KBM-7 (cell line): ENCODE data around the gene MED26.

Experiments used
- DNase-seq: peaks from one replicate; pipeline ENCODE4 v3.0.0-alpha.2; 2015
- in situ Hi-C: fragments of 300-500 bp; cut with MboI; formaldehyde crosslinking; loops from 2 replicates; pipeline ENCODE4 v1.14.3; 2020; ENCODE audit warnings: low sequenced_read_pairs, low pct_unique_long_range_greater_than_20kb, mixed read lengths

MED26 gene

GRCh38 chr19:16595097-16595496 is 32.9 kb downstream of the MED26 start:
- no peak for DNase-seq
- in situ Hi-C loops: no loop called here

- in situ Hi-C loops: no loop called here
- DNase-seq: no peak
These were observed 33.3 kb downstream of the MED26 start for GRCh38 chr19:16594681-16595091.

GRCh38 chr19:16594131-16594586 is 33.8 kb downstream of the MED26 start:
- in situ Hi-C loops: no loop called here
- peak; percentile 73 for DNase-seq

GRCh38 chr19:16593181-16593580 is 34.8 kb downstream of the MED26 start:
- DNase-seq: no peak
- in situ Hi-C loops: no loop called here

GRCh38 chr19:16591803-16592556 is 36.0 kb downstream of the MED26 start:
- in situ Hi-C loops: no loop called here
- no peak for DNase-seq

GRCh38 chr19:16590876-16591802 is 36.9 kb downstream of the MED26 start:
- in situ Hi-C loops: no loop called here

GRCh38 chr19:16589917-16590316 is 38.1 kb downstream of the MED26 start:
- DNase-seq: no peak
- in situ Hi-C loops: no loop called here

More at GRCh38 chr19:16590876-16591802, 36.9 kb downstream of the MED26 start:
- DNase-seq: no peak

- no peak for DNase-seq
- in situ Hi-C loops: no loop called here
These were observed 39.0 kb downstream of the MED26 start for GRCh38 chr19:16588824-16589577.

- in situ Hi-C loops: no loop called here
These were observed 39.9 kb downstream of the MED26 start for GRCh38 chr19:16587833-16588823.

GRCh38 chr19:16586991-16587832 is 40.8 kb downstream of the MED26 start:
- in situ Hi-C loops: no loop called here
- no peak for DNase-seq

More at GRCh38 chr19:16587833-16588823, 39.9 kb downstream of the MED26 start:
- DNase-seq: peak; percentile 89

GRCh38 chr19:16586477-16586871 is 41.5 kb downstream of the MED26 start:
- in situ Hi-C loops: no loop called here
- no peak for DNase-seq

GRCh38 chr19:16585808-16586476 is 42.1 kb downstream of the MED26 start:
- in situ Hi-C loops: no loop called here
- no peak for DNase-seq

GRCh38 chr19:16585094-16585801 is 42.8 kb downstream of the MED26 start:
- no peak for DNase-seq
- in situ Hi-C loops: no loop called here

GRCh38 chr19:16584248-16585093 is 43.5 kb downstream of the MED26 start:
- peak; percentile 83 for DNase-seq
- in situ Hi-C loops: no loop called here

GRCh38 chr19:16582486-16583261 is 45.3 kb downstream of the MED26 start:
- in situ Hi-C loops: no loop called here
- DNase-seq: no peak
